Measurements from ENCODE around the gene AOX1.

DNA sequence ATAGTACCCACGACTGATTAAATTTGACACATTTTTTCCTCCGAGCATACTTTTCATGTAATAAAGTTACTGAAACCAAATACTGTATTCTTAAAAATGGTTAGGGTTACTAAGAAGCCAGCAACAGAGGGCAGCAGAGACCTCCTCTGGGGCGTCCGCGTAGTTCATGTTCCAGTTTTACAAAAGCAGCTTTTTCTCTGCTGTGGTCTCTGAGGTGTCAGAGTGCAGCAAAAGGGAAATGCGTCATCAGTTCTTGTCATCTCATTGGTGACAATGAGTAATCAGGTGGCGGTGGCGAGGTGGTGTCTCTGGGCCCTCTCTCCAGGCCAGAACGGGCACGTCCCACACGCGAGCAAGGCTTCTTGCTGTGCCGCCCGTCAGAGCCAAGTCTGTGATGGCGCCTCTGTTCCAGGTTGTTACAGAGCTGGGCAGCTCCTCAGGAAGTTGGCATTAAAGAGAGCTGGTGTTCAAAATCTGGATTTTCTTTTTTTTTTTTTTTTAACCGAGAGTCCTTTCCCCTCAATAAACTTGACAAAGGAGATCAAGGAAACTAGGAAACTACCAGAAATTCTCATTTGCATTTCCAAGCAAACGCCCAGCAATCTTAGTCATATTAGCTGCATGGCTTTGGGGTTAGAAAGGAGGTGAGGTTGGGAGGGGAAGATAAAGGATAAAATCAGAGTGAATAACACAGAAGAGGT, 127.3 kb downstream of the AOX1 start:
- TF ChIP-seq, protein P1, sequence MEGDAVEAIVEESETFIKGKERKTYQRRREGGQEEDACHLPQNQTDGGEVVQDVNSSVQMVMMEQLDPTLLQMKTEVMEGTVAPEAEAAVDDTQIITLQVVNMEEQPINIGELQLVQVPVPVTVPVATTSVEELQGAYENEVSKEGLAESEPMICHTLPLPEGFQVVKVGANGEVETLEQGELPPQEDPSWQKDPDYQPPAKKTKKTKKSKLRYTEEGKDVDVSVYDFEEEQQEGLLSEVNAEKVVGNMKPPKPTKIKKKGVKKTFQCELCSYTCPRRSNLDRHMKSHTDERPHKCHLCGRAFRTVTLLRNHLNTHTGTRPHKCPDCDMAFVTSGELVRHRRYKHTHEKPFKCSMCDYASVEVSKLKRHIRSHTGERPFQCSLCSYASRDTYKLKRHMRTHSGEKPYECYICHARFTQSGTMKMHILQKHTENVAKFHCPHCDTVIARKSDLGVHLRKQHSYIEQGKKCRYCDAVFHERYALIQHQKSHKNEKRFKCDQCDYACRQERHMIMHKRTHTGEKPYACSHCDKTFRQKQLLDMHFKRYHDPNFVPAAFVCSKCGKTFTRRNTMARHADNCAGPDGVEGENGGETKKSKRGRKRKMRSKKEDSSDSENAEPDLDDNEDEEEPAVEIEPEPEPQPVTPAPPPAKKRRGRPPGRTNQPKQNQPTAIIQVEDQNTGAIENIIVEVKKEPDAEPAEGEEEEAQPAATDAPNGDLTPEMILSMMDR (conservative IDR thresholded peaks at IDR 0.05; ENCODE audit: low read length) = peak; percentile 88
- no peak for TF ChIP-seq EZH2phosphoT487 (IDR thresholded peaks at IDR 0.05; ENCODE audit: borderline replicate concordance)

Measured in Loucy (cell line).